HFF-Myc (cell line): ENCODE results near the gene ACKR4.
"Not testable (repeated sequence)": the region's sequence is repeated elsewhere in the genome, so short reads cannot be mapped to it uniquely, and the experiment has no call there.

Experiments
- DNase-seq: peaks from one replicate; pipeline ENCODE4 v3.0.0-alpha.2; 2011; ENCODE audit warnings: low read depth; ENCODE audit errors: extremely low read depth
- H3K4me3 ChIP-seq: replicated peaks from 2 replicates; pipeline ENCODE4 v1.5.1; 2011; ENCODE audit warnings: low read depth, mild to moderate bottlenecking, control low read depth, low read length
- CTCF ChIP-seq: IDR thresholded peaks from 2 replicates; pipeline ENCODE4 v1.5.1; 2012; ENCODE audit warnings: mild to moderate bottlenecking, low read depth, low read length, control low read depth; ENCODE audit errors: missing control alignments

ACKR4 gene

GRCh38 chr3:132606085-132606484 is 9.0 kb downstream of the ACKR4 start:
- no peak for DNase-seq
- no peak for TF ChIP-seq CTCF

GRCh38 chr3:132606620-132607019 is 9.6 kb downstream of the ACKR4 start:
- not testable (repeated sequence) for DNase-seq, H3K4me3 ChIP-seq

More at GRCh38 chr3:132606085-132606484, 9.0 kb downstream of the ACKR4 start:
- H3K4me3 ChIP-seq: no peak overlapping the region

- DNase-seq, H3K4me3 ChIP-seq: not testable (repeated sequence)
These were observed 18.2 kb downstream of the ACKR4 start for GRCh38 chr3:132615301-132615700.

GRCh38 chr3:132615881-132616280 is 18.8 kb downstream of the ACKR4 start:
- no peak for DNase-seq
- no peak for TF ChIP-seq CTCF
- H3K4me3 ChIP-seq: no peak overlapping the region

GRCh38 chr3:132616780-132617179 is 19.7 kb downstream of the ACKR4 start:
- no peak for TF ChIP-seq CTCF
- DNase-seq: no peak
- no peak overlapping the region for H3K4me3 ChIP-seq

- H3K4me3 ChIP-seq: no peak overlapping the region
- TF ChIP-seq CTCF: no peak
- no peak for DNase-seq
These were observed 25.1 kb downstream of the ACKR4 start for GRCh38 chr3:132622148-132622547.

GRCh38 chr3:132622761-132623160 is 25.7 kb downstream of the ACKR4 start:
- DNase-seq: no peak
- no peak overlapping the region for H3K4me3 ChIP-seq
- no peak for TF ChIP-seq CTCF

GRCh38 chr3:132623646-132624045 is 26.6 kb downstream of the ACKR4 start:
- TF ChIP-seq CTCF: no peak
- DNase-seq: no peak
- H3K4me3 ChIP-seq: no peak overlapping the region
